Kidney (tissue), 14 donors: ENCODE data around the gene CENPVL1. TPM values are rescaled to one million over a fixed set of nuclear protein-coding genes. Genes with fewer than 3 reads are reported as not detected.

Experiments used
- DNase-seq, 5 donors: peaks; one replicate each; pipeline ENCODE4 v3.0.0-alpha.2; 2013 to 2020
- FAIRE-seq: peaks from 2 replicates; lab custom pipeline; 2012; peaks lifted over from hg19 to GRCh38; lab: Jason Lieb, UNC
- H3K27ac ChIP-seq, 2 donors: one replicate each; pipeline ENCODE4 v1.7.0; 2013; ENCODE audit warnings: low read depth in 2 of 2, low read length in 2 of 2, inconsistent platforms in 1 of 2
- H3K27me3 ChIP-seq: one replicate; pipeline ENCODE4 v1.7.1; 2013; ENCODE audit warnings: low read length, inconsistent platforms; ENCODE audit not compliant: control insufficient read depth, insufficient read depth
- H3K36me3 ChIP-seq, 3 donors: one replicate each; pipeline versions ENCODE4 v1.7.0 to v1.7.1; 2013; ENCODE audit warnings: low read length in 3 of 3, control low read depth in 1 of 3, inconsistent platforms in 1 of 3; ENCODE audit not compliant: insufficient read depth in 3 of 3, control insufficient read depth in 2 of 3
- H3K4me1 ChIP-seq, 3 donors: one replicate each; pipeline versions ENCODE4 v1.7.0 to v1.7.1; 2013; ENCODE audit warnings: low read length in 3 of 3, inconsistent platforms in 1 of 3, low read depth in 1 of 3; ENCODE audit not compliant: control insufficient read depth in 2 of 3, insufficient read depth in 2 of 3
- H3K4me3 ChIP-seq, 3 donors: one replicate each; pipeline versions ENCODE4 v1.7.0 to v1.8.1; 2013; ENCODE audit warnings: low read length in 3 of 3, control low read depth in 1 of 3, inconsistent platforms in 1 of 3
- H3K9ac ChIP-seq, 3 donors: one replicate each; pipeline versions ENCODE4 v1.7.0 to v1.7.1; 2013; ENCODE audit warnings: low read length in 3 of 3, control low read depth in 1 of 3, inconsistent platforms in 1 of 3
- H3K9me3 ChIP-seq, 3 donors: one replicate each; pipeline versions ENCODE4 v1.7.0 to v1.7.1; 2013; ENCODE audit warnings: low read length in 3 of 3, control low read depth in 1 of 3, inconsistent platforms in 1 of 3; ENCODE audit not compliant: control insufficient read depth in 2 of 3, insufficient read depth in 1 of 3
- CTCF ChIP-seq: IDR thresholded peaks from 3 replicates; pipeline ENCODE4 v1.5.1; 2012; ENCODE audit warnings: mild to moderate bottlenecking, moderate library complexity, borderline replicate concordance; ENCODE audit not compliant: insufficient read depth; ENCODE audit errors: extremely low read depth
- intact Hi-C: fragments of 100-400 bp; cut with DNase I; formaldehyde crosslinking; loops from one replicate; pipeline ENCODE4 v1.11.1; 2022
- polyA plus RNA-seq: library from polyadenylated mRNA; stranded (reverse); fragments of 350-450 nt; fragmentation: Illumina TruSeq; extraction: RNeasy Lipid Tissue Mini Kit (QIAGEN cat#74804); gene quantifications from one replicate; pipeline ENCODE4 v1.2.3, GENCODE V29; 2014; ENCODE audit warnings: low read depth, low replicate concordance; ENCODE audit not compliant: insufficient read depth
- total RNA-seq: library from RNA; stranded (reverse); fragmentation: NEBNext Ultra II Directional; extraction: Animal tissue kit (Norgen Biotek cat#: 25700); gene quantifications from one replicate; pipeline ENCODE4 v1.2.1, GENCODE V29; 2021
- donor health status: control.
- donor health status: control.
- donor health status: control.
- donor health status: control.
- donor health status: control.
- donor health status: DM: yes; HTN: yes; CAD: no.
- donor health status: Normal renal cell carcinoma (clear cell type).

The CENPVL1 gene
- total and polyA plus RNA-seq, 2 donors from 2014 or later, result not detected

GRCh38 chrX:51737091-51737490 is 26.8 kb downstream of the CENPVL1 start:
- Histone ChIP-seq H3K4me3 (no peak overlapping the region), H3K9me3 (no peaks in the 10 kb centered on the region), H3K4me1 (no peaks in the 10 kb centered on the region), H3K9ac (no peak overlapping the region), H3K27ac (no peak overlapping the region), H3K27me3 (peaks cover 8% of the 10 kb centered on the region), H3K36me3 (no peaks in the 10 kb centered on the region)
- no peak for DNase-seq
- FAIRE-seq, result no peak
- no peak for TF ChIP-seq CTCF
- intact Hi-C loops, result no loop called here

- Histone ChIP-seq H3K4me1 (no peaks in the 10 kb centered on the region), H3K27me3 (peaks cover 5% of the 10 kb centered on the region), H3K4me3 (peak overlapping the region; percentile 73 to 75 (median 74)), H3K36me3 (peaks cover 0 to 2% (median 0%) of the 10 kb centered on the region in 3 donors), H3K9ac (no peak overlapping the region), H3K9me3 (peaks cover 0 to 12% (median 0%) of the 10 kb centered on the region in 3 donors), H3K27ac (no peak overlapping the region)
- FAIRE-seq (no peak), DNase-seq (no peak)
- TF ChIP-seq CTCF, result no peak
- intact Hi-C loops, result no loop called here
Measured at GRCh38 chrX:51742586-51742985, 32.3 kb downstream of the CENPVL1 start.

- peaks cover 0 to 2% (median 0%) of the 10 kb centered on the region in 3 donors for H3K36me3 ChIP-seq
- no peak for TF ChIP-seq CTCF
- FAIRE-seq (no peak), DNase-seq (peak; percentile 76 to 88 (median 80))
- peak within 1 kb of the TSS; percentile 24 to 58 (median 50) for H3K9ac ChIP-seq
- intact Hi-C loops, result no loop called here
- peaks cover 0 to 12% (median 0%) of the 10 kb centered on the region in 3 donors for H3K9me3 ChIP-seq
- no peaks in the 10 kb centered on the region for H3K4me1 ChIP-seq
- no peak within 1 kb of the TSS for H3K27ac ChIP-seq
- H3K4me3 ChIP-seq, result peak within 1 kb of the TSS; percentile 73 to 75 (median 74)
- peaks cover 3% of the 10 kb centered on the region for H3K27me3 ChIP-seq
Measured at GRCh38 chrX:51743179-51743957, 33.1 kb downstream of the CENPVL1 start, which contains the start of gene GSPT2. Gene GSPT2, plus strand, starts transcription at chrX:51743442. Its CDS starts 185 bp downstream, at chrX:51743627.
